ENCODE data around the gene LPO.

DNA sequence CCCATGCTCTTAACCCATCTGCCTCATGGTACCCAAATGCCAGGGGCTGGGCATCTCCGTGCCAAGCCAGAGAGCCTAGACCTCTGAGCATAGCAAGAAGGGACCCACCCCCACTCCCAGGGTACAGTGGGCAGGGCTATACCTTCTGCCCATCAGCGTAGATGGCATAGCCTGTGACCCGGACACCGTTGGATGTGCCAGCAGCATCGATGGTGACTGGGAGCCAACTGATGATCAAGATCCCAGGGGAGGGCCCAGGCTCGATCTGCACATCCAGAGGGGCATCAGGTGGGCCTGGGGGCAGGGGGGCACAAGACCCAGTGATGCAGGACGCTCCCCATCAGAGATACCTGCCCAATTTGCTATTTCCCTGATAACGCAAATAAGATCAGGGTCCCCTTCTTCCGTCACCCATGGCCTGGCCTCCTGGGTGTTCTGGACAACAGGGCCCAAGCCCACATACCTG lies 73.1 kb downstream of the LPO start:
- TF ChIP-seq POLR2A (IDR thresholded peaks at IDR 0.05; ENCODE audit: low read depth, low read length) = no peak
- TF ChIP-seq, protein P1, sequence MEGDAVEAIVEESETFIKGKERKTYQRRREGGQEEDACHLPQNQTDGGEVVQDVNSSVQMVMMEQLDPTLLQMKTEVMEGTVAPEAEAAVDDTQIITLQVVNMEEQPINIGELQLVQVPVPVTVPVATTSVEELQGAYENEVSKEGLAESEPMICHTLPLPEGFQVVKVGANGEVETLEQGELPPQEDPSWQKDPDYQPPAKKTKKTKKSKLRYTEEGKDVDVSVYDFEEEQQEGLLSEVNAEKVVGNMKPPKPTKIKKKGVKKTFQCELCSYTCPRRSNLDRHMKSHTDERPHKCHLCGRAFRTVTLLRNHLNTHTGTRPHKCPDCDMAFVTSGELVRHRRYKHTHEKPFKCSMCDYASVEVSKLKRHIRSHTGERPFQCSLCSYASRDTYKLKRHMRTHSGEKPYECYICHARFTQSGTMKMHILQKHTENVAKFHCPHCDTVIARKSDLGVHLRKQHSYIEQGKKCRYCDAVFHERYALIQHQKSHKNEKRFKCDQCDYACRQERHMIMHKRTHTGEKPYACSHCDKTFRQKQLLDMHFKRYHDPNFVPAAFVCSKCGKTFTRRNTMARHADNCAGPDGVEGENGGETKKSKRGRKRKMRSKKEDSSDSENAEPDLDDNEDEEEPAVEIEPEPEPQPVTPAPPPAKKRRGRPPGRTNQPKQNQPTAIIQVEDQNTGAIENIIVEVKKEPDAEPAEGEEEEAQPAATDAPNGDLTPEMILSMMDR (IDR thresholded peaks at IDR 0.05; ENCODE audit: extremely low read depth in 1 of 2, insufficient read depth in 1 of 2, low read depth in 1 of 2, low read length in 2 of 2) = no peak
- no peak for TF ChIP-seq EZH2 (IDR thresholded peaks at IDR 0.05; ENCODE audit: borderline replicate concordance, low read depth, low read length, severe bottlenecking)
- no peak for TF ChIP-seq JUN (IDR thresholded peaks at IDR 0.05; ENCODE audit: borderline replicate concordance, insufficient read depth, insufficient read length, low read depth)

Data from endothelial cell of umbilical vein (primary cell).